Measurements from ENCODE around the gene TRMT61A.

Gene TRMT61A

DNA sequence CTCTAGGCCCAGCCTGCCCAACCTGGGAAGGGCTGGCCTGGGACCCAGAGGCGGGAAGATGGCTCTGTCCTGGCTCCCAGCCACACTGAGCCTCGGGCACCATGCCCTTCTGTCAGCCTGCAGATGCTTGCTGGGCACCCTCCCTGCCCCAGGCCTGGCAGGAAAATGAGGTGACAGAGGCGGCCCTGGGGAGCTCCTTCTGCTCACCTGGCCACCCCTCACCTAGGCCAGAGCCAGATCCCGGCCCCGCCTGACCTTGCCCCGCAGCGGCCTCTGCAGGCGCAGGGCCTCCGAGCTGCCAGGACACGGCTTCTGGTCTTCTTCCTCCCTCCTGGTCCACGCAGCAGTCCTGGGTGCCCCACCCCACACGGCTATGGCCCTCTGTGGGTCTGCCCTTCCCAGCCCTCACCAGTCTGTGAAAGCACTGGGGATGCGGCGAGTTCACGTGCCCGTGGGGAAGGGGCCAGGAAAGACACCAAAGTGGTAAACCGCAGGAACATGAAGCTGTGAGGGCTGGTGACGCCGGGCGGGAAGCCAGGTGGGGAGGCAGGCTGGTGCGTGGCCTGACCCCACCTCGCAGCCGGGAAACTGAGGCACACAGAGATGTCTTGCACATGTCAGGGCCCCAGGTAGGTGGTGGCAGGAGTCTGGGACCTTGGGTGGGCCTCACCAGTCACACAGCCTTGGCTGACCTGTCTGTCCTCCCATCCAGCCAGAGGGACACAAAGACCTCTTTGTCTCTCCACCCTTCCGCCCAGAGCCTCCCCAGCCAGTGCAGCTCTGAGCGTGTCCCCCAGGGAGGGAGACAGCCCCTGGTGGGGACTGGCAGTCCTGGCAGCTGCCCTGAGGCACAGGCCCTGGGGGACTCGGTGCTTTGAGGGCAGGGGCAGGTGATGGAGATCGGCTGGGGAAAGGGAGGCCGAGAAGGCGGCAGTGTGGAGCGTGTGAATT, 20.6 kb downstream of the TRMT61A start:
- no peak for DNase-seq

DNA sequence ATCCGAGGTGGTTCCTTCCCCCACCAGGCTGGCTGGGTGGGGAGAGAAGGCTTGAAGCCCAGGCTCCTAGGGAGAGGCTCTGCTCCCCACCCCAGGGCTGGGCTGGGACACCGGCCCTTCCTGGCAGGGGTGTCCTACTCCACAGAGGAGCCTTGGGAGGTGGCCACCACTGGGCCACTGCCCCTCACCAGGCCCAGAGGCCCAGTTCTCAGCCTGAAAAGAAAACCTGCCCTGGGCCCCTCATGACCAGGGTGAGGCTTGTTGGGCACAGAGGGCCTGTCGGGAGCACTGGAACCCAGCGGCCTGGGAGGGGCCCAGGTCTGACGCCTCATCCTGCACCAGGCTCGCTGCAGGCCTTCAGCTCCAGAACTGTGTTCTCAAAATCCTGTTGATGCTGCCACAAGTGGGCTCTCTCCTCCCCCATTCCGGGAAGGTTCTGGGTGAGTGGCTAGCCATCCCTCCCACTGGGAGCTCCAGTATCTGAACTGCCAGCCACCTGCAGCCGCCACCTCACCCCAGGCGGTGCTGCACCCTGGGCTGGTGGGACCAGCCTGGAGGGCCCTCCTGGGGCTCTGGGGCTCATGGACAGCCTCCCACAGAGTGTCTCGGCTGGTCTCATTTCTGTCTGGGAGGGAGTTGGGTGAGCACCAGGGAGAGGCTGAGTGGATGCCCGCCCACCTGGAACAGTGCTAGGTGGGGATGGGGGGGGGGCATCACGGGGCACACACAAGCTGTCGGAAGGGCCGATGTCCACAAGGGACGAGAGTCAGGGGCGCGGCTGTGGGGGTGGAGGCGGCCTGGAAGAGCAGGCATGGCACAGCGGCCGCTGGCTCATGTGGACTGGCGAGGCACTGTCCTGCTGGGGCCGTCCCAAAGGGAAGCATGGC, 21.7 kb downstream of the TRMT61A start:
- DNase-seq, result no peak

- DNase-seq, result no peak
Measured at GRCh38 chr14:103551338-103551762, 22.4 kb downstream of the TRMT61A start.

- no peak for DNase-seq
Measured at GRCh38 chr14:103552011-103552845, 23.2 kb downstream of the TRMT61A start.

GRCh38 chr14:103552846-103553210, 23.8 kb downstream of the TRMT61A start:
- no peak for DNase-seq

DNA sequence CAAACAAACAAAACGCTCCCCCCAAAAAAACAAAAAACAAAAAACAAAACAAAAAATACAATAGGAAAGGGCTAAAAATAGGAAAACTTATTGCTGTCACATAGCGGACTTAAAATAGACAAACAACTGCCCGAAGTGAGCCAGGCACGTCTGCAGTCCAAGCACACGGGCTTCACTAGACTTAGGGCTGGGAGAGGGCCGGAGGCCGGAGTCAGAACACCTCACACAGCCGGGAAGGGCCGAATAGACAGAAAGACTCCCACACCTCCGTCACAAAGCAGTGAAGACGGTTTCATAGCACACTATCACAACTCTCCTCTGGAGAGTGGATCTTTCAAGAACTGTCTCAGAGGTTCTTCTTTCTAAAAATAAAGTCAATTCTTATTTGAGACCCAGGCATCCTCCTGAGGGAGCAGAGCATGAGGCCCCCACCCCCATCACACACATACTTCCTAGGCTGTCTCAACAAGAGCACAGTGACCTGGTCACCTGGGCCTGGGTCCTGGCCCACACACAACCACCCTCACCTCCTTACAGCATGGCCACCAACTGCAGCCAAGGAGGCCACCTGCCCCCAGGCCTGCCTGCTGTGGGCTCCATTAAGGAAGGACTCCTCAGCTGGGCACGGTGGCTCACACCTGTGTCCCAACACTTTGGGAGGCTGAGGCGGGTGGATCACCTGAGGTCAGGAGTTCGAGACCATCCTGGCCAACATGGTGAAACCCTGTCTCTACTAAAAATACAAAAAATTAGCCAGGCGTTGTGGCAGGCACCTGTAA, 26.8 kb downstream of the TRMT61A start:
- DNase-seq, result no peak

GRCh38 chr14:103556946-103557758, 28.2 kb downstream of the TRMT61A start:
- no peak for DNase-seq

- DNase-seq, result no peak
Measured at GRCh38 chr14:103558071-103558882, 29.3 kb downstream of the TRMT61A start.

DNA sequence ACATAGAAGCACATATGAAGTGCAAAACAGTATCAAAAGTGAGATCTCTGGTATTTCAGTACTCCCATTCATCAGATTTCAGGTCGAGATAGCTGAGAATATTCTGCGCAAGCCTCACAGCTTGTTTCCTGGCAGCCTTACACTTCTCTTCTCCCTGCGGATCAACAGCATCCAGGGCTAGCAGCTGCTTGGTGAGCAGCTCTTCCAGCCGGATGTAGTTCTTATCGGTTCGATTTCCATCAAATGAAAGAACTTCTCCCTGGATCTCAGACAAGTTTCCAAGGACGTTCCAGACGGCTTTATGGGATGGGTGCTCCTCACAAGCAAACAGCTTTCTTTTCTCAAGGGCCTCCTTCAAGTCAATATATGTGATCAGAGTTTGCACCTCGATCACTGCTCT, 30.8 kb downstream of the TRMT61A start:
- no peak for DNase-seq

DNA sequence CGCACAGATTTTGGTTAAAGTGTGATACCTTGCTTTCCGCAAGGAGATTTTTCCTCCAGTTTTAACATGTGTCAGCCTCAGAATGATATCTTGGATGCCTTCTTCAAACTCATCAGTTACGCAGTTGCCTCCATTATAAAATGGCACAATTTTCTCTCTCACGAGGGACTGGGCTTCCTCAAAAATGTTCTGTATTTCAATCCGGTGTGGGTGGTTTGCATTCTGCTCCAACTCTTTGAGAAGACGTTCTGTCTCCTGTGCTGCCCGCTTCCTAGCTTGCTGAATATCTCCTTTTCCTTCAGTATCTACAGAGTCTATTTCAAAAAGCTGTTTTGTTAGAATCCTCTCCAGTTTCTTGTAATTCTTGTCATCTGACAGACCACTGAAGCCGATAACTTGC, 31.7 kb downstream of the TRMT61A start:
- DNase-seq, result no peak

- no peak for DNase-seq
Measured at GRCh38 chr14:103561381-103562178, 32.6 kb downstream of the TRMT61A start.

DNA sequence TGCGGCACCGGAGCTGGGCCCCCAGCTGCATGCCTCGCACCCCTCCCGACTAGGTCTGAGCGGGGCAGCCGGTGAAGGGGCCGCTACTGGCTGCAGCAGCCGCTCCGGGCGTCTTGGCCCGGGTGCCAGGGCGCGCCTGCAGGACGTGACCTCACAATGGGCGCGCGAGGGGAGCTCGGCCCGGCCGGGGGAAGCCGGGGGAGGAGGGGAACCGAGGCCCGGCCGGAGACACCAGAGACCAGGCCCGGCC, 33.1 kb downstream of the TRMT61A start:
- no peak for DNase-seq

DNA sequence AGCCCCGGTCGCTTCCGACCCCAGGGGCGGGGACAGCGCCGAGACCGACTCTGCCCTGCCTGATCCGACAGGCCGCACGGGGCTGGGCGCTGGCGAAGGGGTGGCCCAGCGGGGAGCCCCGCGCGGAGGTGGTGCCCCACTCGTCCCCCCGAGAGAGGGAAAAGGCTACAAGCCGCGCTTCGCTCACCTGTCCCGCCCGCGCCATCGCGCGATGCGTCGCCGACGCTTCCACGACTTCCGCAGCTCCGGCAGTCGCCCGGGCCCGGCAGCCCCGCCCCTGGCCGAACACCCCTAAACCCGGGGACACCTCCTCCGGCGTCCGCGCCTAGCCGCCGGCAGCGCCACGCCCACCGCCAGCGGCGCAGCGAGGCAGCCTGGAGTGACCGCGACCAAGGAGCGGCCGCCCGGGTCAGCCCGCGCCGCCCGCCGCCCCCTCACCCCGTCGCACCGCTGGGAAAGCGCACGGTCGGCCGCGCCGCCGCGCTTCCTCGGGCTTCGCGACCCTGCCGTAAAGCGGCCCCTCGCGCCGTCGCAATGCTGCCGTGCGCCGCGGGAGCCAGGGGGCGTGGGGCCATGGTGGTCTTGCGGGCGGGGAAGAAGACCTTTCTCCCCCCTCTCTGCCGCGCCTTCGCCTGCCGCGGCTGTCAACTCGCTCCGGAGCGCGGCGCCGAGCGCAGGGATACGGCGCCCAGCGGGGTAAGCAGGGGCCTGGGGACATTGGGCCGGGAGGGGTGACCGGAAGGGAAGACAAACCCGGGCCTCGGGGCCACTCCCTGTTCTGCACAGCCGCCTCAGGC, 33.6 kb downstream of the TRMT61A start, which contains the start of the genes BAG5 and COA8:
TSS of gene BAG5 (minus strand) at position 229 of the 797 bp plus-strand sequence. CDS start 1,493 bp downstream, outside the sequence.
TSS of gene COA8 (plus strand) at position 532 of the 797 bp plus-strand sequence. CDS start at position 574, 42 bp downstream.
- peak; percentile 74 for DNase-seq

DNA sequence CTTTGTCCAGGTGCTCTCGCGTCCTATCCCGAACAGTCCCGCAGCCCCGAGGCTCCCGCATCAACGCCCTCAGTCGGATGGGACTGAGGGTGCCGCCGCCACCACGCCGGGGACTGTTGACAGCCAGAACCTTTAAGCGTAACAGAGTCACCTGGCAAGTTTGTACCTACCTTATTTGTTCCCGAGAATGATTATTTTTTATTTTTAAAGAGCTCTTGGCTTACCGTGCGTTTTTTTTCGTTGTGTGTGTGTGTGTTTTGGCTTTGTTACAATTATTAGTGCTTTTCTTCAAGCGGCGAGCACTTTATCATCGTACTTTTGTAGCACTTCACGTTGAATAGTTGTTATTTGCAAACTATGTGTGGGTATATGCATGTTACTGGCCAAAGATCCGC, 34.2 kb downstream of the TRMT61A start:
- DNase-seq, result no peak

GRCh38 chr14:103563844-103564505, 35.0 kb downstream of the TRMT61A start:
- no peak for DNase-seq

- DNase-seq, result no peak
Measured at GRCh38 chr14:103568952-103569351, 40.0 kb downstream of the TRMT61A start.

DNA sequence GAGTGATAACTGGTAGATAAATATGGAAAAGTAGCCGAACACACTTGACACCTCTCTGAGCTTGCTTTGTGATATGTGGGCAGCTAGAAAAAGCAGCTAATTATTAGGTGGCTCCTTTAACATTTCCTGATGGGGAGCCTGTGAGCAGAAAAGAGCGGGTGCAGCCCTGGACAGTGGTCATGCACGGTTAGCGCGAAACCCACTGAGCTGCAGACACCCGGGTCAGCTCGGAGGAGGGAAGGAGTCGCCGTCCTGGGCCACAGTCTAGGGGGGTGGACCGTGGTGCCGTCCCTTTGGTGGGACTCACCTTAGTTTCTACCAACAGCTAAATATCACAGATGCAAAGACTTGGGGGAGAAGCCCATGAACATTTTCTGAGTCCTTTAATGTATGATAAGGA, 40.4 kb downstream of the TRMT61A start:
- no peak for DNase-seq

DNA sequence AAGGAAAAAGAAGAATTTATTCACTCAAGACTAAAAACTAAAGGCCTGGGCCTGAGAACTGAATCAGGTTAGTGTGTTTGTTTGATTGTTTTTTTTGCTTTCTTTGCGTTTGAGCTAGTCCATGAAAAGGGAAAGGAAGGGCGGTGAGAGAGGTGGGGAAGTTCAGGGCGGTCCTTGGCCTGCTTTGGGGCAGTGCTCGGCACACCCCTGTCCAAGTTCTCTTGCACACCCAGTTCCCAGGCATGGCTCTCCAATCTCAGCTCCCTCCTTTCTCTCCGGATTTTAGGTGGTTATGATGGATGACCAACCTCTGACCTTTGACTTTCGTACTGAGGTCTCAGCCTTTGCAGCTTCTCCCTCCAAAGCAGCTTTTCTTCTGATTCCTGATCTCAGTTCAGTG, 45.1 kb downstream of the TRMT61A start:
- DNase-seq, result no peak
